Measurements from ENCODE around the gene ZNF597.
A peak's percentile ranks its signal among the peaks of the same experiment; 100 is the strongest.

The ZNF597 gene

DNA sequence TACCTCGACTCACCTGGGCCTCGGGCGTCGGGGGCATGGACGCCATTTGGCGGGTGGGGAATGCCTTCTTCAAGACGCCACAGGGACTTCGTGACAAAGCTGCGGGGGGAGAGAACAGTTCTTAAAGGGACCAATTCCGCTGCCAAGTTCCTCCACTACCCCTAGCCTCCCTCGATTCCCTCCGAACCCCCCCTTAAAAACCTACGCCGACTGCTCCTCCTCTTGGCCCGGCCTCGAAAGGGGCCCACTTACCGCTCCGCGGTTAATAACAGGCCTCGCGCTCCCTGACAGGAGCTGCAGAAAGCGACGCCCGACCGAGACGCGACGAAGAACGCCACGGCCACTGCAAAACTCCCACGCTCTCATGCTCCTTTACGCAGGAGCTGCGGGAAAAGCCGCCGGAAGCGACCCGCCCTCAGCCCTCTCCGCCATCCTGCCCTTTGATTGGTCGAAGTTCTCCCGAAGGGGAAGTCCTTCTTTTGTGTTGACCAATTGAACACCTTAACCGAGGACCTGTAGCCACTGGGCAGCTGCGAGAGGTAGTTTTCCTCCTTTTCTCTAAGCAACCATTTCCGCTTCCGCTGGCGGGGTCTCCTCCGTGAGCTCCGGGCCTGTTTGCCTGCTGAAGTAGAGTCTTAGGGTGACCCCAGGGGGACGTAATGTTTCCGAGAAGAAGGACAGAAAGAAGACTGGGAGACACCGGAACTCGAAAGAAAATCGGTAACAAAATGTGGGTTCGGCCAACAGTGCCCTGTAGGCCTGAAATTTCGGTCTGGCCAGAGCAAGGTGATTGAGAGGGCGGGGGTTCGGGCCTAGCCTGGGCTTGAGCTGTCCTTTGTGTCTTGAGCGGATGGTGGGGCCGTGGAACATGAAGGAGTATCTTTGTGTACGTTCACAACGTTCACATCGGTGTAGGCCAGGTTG, at the start of gene ZNF597, which contains the start of gene NAA60:
TSS of gene ZNF597 (minus strand) at position 397 of the 924 bp plus-strand sequence. CDS start at position 46, 351 bp downstream.
TSS of gene NAA60 (plus strand) at position 573 of the 924 bp plus-strand sequence. CDS start 32,548 bp downstream, outside the sequence.
- TF ChIP-seq JUND (IDR thresholded peaks at IDR 0.05; ENCODE audit: low read depth): no peak
- in situ Hi-C loops (cut with HindIII; ENCODE audit: low pct_unique_long_range_greater_than_20kb, low sequenced_read_pairs): no loop called here
- DNase-seq (ENCODE audit: low read depth in 1 of 2, low spot score in 1 of 2): peak; percentile 49 to 92

GRCh38 chr16:3492356-3492755, 49.1 kb upstream of the ZNF597 start:
- DNase-seq (ENCODE audit: low read depth in 1 of 2, low spot score in 1 of 2): no peak
- in situ Hi-C loops (cut with HindIII; ENCODE audit: low pct_unique_long_range_greater_than_20kb, low sequenced_read_pairs): no loop called here
- no peak for TF ChIP-seq JUND (IDR thresholded peaks at IDR 0.05; ENCODE audit: low read depth)

DNA sequence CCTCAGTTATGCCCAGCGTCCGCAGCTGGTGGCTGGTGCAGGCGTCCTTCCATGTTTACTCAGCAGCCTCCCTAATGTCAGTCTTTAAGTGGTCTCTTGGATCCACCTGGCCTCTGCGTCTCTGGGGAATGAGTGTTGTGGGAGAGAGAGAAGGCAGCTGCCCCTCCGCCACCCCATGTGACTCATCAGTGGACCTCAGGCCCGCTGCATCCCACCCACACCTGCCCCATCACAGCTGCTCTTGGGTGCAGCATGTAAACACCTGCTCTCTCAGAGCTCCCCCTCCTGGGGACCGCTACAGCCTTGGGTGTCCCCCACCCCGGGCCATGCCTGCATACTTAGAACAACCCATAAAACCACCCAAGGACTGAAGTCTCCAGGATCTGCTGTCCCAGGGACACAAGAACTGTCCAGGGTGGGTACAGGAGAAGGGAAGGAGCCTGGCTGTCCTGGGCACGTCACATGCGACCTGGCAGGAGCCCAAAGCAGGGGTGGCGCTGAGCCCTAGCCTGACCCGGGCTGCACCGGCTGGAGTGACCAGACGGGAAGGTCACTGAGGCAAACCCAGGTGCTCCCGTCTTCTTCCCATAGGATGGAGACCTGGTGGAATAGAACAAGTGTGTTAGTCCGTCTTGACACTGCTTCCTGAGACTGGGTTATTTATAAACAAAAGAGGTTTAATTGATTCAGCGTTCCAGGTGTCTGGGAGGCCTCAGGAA, 47.8 kb upstream of the ZNF597 start:
- in situ Hi-C loops (cut with HindIII; ENCODE audit: low pct_unique_long_range_greater_than_20kb, low sequenced_read_pairs): no loop called here
- DNase-seq (ENCODE audit: low read depth in 1 of 2, low spot score in 1 of 2): no peak
- TF ChIP-seq JUND (IDR thresholded peaks at IDR 0.05; ENCODE audit: low read depth): no peak

- in situ Hi-C loops (cut with HindIII; ENCODE audit: low pct_unique_long_range_greater_than_20kb, low sequenced_read_pairs): no loop called here
Observed at GRCh38 chr16:3488801-3489200, 45.5 kb upstream of the ZNF597 start.

GRCh38 chr16:3487521-3488410, 44.5 kb upstream of the ZNF597 start:
- no peak for TF ChIP-seq JUND (IDR thresholded peaks at IDR 0.05; ENCODE audit: low read depth)
- in situ Hi-C loops (cut with HindIII; ENCODE audit: low pct_unique_long_range_greater_than_20kb, low sequenced_read_pairs): no loop called here
- DNase-seq (ENCODE audit: low read depth in 1 of 2, low spot score in 1 of 2): peak in 1 of 2 experiments; percentile 26

More at GRCh38 chr16:3488801-3489200, 45.5 kb upstream of the ZNF597 start:
- DNase-seq (ENCODE audit: low read depth in 1 of 2, low spot score in 1 of 2): no peak
- no peak for TF ChIP-seq JUND (IDR thresholded peaks at IDR 0.05; ENCODE audit: low read depth)

GRCh38 chr16:3486506-3487215, 43.4 kb upstream of the ZNF597 start:
- in situ Hi-C loops (cut with HindIII; ENCODE audit: low pct_unique_long_range_greater_than_20kb, low sequenced_read_pairs): no loop called here
- no peak for DNase-seq (ENCODE audit: low read depth in 1 of 2, low spot score in 1 of 2)
- no peak for TF ChIP-seq JUND (IDR thresholded peaks at IDR 0.05; ENCODE audit: low read depth)

- in situ Hi-C loops (cut with HindIII; ENCODE audit: low pct_unique_long_range_greater_than_20kb, low sequenced_read_pairs): no loop called here
- no peak for DNase-seq (ENCODE audit: low read depth in 1 of 2, low spot score in 1 of 2)
- TF ChIP-seq JUND (IDR thresholded peaks at IDR 0.05; ENCODE audit: low read depth): no peak
Observed at GRCh38 chr16:3485821-3486505, 42.7 kb upstream of the ZNF597 start.

DNA sequence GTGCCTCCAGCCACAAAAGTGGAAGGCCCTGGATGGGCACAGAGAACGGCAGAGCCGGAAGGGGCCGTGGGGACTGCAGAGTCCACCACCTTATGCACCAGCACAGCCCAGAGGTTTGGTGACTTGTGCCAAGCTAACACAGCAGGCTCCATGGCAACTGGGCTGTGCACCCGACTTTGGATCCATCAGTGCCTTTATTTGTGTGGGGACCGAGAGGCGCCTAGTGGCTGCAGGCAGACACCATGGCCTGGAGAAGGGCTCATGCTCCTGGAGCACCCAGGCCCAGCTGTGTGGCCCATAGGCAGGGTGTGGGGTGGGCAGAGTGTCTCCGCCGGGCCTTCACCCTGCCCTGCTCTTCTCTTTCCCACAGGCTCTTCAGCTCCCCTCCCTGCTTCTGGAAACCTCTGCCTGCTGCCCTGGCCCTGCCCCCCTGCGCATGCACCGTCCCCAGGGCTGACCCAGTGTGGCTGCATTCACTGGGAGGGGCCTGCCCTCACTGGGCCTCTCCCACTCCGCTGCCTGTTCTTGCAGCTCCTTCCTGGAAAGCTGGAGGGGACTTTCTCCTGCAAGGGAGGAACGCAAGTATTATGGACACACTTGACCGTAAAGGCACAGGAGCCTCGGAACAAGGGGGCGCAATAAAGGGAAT, 41.9 kb upstream of the ZNF597 start:
- TF ChIP-seq JUND (IDR thresholded peaks at IDR 0.05; ENCODE audit: low read depth): no peak
- in situ Hi-C loops (cut with HindIII; ENCODE audit: low pct_unique_long_range_greater_than_20kb, low sequenced_read_pairs): no loop called here

DNA sequence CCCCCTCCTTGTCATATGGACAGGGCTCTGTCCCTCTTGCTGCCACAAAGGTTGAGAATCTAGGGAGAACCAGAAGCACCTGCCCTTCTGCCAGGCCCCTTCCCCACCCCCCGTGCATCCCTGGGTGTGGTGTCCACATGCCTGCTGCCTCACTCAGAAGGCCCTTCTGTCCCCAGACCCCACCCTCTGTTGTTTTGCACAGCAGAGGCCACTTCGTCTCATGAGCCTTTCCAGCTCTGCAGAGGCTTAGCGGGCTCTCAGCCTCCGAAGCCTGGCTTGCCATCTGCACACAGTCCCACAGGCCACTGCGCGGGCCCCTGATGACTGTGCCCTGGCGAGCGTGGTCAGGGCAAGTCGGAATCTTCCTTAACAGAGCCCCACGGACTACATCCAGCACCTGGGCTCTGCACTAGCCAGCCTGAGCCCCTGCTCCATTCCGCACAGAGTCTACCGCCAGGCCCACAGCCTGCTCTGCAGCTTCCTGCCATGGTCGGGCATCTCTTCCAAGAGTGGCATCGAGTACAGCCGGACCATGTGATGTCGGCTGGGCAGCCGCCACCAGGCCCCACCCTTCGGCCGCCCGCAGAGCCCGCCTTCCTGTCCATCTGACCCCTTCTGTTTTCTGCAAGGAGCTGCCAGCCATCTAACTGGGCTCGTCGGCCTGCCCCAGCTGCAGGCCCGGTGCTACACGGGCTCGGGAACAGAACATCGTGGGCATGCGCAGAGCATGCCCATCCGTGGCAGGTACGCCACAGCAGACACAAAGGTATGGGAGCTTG, 41.2 kb upstream of the ZNF597 start:
- no peak for TF ChIP-seq JUND (IDR thresholded peaks at IDR 0.05; ENCODE audit: low read depth)
- DNase-seq (ENCODE audit: low read depth in 1 of 2, low spot score in 1 of 2): no peak
- in situ Hi-C loops (cut with HindIII; ENCODE audit: low pct_unique_long_range_greater_than_20kb, low sequenced_read_pairs): no loop called here

More for the DNA sequence above, 41.9 kb upstream of the ZNF597 start:
- DNase-seq (ENCODE audit: low read depth in 1 of 2, low spot score in 1 of 2): no peak

DNA sequence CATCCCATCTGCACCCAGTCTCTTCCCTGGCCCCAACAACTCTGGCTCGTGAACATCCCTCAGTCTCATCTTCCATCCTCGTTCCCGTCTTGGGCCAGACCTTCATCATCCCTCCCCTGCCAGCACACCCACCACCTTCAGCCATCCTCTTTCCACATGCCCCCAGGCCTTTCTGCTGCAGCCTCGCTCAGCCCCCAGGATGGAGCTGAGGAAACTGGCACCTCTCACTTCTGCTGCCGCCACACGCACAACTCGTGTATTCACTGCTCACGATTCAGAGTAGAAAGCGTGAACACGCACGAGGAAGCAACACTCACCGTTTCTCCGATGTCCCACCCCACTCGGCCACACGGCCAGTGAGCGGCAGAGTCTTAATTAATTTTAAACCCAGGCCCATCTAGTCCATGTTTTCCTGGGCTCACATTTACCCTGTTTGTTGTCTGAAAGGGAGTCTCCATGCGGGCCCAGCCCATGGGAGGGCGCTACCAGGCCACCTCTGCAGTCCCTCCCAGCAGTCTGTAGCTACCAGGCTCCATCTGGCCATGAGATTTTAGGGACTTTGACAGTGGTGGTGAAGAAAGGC, 39.4 kb upstream of the ZNF597 start:
- TF ChIP-seq JUND (IDR thresholded peaks at IDR 0.05; ENCODE audit: low read depth): no peak
- in situ Hi-C loops (cut with HindIII; ENCODE audit: low pct_unique_long_range_greater_than_20kb, low sequenced_read_pairs): no loop called here
- DNase-seq (ENCODE audit: low read depth in 1 of 2, low spot score in 1 of 2): no peak
